HG03103 (cell line): ENCODE results near the gene FAM107B.
A peak's percentile ranks its signal among the peaks of the same experiment; 100 is the strongest.
"Not testable (repeated sequence)": the region's sequence is repeated elsewhere in the genome, so short reads cannot be mapped to it uniquely, and the experiment has no call there.

Experiments used
- ATAC-seq: cut with Tn5 transposase; IDR thresholded peaks from one replicate; pipeline ENCODE4 v1.9.1; 2021; ENCODE audit warnings: low read depth; ENCODE audit not compliant: unreplicated experiment

The FAM107B gene

DNA sequence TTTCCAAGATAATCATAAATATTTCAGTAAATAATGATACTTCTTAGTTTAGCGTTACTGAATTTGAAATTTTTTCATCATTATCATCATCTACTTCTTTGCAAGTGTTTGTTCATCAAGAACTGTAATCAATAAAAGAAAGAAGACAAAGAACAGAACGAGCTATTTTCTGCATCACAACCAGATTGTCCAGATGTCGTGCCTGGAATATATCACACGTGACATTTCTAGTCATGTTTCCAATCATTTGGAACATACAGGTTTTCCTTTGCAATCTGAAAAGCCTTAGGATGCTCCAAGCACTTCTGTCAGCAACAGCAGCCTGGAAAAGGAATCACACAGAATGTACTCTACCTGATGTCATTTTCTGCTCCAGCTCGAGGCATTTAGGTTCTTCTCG, 107.4 kb downstream of the FAM107B start:
- ATAC-seq: no peak

DNA sequence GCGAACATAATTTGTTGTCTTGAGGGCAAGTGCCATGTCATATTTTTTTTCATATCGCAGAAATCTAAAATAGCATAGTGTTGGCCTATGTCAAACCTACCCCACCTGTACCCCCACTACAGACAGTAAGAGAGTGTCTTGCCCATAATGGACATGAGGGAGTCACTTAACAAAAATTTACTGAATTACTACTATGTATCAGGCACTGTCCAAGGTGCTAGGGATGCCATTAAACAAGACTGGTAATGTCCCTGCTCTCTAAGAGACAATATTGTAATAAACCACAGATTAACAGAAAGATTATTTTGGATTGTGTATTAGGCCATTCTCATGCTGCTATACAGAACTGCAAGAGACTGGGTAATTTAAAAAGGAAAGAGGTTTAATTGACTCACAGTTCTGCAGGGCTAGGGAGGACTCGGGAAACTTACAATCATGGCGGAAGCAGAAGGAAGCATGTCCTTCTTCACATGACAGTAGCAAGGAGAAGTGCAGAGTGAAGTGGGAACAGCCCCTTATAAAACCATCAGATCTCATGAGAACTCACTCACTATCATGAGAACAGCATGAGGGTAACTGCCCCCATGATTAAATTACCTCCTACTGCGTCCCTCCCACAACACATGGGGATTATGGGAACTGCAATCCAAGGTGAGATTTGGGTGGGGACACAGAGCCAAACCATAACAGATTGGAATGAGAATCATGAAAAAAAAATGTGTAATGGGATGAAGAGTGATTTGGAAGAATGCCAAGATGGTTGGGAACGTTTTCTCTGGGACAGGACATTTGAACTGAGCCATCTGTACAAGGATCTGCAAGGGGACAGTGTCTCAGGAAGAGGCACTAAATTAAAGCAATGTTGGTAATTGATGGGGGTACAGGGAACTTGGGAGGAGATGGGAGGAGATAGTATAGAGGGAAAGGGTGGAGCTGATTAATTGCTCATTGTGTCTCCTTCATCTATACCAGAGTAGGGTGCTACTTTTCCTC, 108.5 kb downstream of the FAM107B start:
- ATAC-seq: no peak

DNA sequence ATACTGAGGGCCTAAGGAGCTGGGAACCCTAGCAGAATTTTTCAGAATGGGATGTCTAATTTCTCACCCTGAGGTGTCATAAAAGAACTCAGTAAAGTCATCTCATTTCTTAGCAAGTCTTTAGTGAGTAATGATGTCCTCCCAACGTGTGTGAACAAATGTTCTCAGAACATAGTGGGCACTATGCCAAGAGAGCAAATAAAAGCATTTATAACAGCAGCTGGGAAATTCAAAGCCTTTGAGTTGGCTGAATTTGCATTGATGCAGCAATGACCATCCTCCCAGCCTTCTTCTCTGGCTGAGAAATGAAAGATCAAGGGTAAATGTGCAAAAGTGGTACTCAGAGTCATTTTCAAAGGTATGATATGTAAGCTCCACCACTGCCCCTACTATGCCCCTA, 109.4 kb downstream of the FAM107B start:
- no peak for ATAC-seq

DNA sequence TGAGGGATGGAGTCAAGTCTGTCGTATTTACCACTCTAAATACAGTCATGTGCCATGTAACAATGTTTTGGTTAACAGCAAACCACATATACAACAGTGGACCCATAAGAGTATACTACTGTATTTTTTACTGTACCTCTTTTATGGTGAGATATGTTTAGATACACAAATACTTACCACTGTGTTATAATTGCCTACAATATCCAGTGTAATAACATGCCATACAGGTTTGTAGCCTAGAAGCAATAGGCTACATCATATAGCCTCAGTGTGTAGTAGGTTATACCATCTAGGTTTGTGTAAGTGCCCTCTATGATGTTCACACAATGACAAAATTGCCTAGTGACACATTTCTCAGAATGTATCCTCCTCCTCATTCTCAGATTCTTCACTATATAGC, 110.4 kb downstream of the FAM107B start:
- ATAC-seq: no peak

DNA sequence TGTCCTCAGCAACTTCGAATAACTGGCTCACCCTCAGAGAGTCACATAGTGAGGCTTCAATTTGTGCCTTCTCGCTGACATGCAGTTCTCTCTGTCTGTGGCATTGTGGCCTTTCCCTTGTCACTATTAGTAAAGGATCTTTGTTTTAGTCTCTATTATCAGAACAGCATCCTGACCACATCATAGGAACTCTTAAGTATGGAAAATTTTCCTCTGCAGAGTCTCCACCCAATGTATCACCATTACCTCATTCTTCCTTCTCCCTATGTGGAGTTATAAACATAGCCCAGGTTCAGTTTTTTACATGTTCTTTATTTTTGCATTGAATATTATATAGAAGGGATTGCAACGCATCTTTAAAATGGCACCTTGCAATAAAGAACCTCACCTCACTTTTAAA, 112.9 kb downstream of the FAM107B start:
- ATAC-seq: no peak

DNA sequence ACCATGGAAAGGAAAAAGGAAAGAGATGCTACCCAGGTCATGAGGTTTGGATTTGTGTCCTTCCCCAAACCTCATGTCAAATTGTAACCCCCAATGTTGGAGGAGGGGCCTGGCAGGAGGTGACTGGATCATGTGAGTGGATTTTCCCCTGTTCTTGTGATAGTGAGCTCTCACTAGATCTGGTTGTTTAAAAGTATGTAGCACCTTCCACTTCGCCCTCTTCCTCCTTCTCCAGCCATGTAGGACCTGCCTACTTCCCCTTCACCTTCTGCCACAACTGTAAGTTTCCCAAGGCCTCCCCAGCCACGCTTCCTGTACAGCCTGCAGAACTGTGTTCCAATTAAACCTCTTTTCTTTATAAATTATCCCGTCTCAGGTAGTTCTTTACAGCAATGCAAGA, 113.9 kb downstream of the FAM107B start:
- ATAC-seq: no peak

DNA sequence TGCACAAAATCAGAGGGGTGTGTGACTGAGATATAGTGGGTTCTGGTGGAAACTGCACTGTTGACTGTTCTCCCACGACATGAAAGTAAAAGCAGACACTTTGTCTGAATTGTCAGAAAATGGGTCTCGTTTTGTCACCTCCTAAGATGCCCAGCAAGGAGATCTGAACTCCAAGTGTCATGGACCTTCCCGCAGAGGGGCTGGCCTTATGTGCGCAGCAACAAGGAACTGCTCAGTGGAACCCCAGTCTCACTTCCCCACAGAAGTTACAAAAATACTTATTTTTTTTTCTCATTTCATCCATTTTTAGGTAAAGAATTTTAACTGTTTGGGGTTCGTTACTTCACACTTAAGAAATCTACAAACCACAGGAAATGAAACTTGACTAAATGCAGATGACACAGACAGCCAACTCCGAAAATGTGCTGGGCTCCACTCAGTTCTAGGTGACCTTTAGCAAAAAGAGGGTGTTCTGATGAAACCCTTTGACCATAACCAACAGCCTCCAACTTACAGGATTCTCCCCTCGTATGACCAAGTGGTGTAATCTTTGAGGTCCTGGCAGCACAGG, 115.0 kb downstream of the FAM107B start:
- peak; percentile 74 for ATAC-seq

DNA sequence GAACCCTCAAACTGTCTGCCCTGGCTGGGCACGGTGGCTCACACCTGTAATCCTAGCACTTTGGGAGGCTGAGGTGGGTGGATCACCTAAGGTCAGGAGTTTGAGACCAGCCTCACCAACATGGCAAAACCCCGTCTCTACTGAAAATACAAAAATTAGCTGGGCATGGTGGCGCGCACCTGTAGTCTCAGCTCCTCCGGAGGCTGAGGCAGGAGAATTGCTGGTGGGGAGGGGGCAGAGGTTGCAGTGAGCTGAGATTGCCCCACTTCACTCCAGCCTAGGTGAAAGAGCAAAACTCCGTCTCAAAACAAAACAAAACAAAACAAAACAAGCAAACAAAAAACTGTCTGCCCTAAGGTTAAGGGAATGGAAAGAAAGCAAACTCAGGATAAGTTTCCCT, 115.6 kb downstream of the FAM107B start:
- ATAC-seq: not testable (repeated sequence)

DNA sequence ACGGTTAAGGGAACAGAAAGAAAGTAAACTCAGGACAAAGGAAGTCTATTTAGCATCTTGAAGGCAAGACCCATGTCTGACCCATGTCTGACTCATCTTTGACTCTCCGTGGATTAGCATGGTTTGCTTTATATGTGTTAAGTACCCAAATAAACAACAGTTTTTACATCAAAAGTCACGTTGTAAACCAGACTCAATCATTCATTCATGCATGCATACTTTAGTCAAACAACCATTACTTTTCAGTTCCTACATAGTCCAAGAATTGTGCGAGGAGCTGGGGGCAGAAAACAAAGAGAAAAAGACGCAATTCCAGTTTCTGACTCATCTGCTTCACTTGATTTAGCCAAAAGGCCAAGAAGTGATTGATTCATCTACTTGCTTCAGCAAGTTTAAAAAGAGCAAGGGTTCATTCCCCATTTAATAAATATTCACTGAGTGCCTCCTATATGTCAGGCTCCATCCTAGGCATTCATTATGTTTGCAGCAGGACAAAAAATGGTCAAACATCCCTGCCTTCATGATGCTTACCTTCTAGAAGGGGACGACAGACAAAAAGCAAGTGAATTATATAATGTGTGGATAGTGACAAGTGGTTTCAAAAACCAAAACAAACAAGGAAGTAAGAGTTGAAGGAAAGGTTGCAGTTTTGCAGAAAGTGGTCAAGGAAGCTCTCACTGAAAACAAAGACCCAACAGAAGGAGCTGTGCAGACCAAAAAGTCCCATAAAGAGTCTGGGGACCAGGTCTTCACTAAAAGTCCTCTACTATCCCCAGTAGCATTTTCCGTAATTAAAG, 116.2 kb downstream of the FAM107B start:
- ATAC-seq: no peak

DNA sequence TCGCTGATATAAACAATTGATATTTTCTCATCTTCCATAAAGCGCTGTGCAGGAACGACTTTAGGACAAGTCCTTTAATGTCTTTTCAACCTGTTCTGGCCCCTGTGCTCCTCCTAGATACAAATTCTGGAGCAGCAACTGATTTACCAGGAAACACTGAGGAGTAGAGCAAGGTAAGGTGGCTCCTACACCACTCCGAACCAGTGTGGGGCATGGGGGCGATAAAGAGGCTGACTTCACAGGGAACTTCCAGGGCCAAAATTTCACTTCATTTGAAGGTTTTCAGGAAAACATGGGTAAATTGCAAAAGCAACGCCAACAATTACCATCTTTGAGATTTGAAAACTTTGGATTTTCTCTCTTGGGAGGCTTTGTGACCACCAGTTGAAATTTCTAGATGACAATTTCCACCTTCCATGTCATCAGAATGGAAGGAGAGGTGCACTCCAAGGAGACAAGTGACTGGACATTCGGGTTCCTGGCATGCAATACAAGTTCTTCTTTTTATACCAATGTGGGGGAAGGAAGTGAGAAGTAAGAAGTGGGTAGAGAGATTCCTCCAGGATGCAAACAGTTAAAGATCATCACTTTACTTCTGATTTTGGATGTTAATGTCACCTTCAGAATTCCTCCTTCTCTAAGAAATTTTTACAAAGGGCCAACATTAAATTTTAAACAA, 118.5 kb downstream of the FAM107B start:
- no peak for ATAC-seq

DNA sequence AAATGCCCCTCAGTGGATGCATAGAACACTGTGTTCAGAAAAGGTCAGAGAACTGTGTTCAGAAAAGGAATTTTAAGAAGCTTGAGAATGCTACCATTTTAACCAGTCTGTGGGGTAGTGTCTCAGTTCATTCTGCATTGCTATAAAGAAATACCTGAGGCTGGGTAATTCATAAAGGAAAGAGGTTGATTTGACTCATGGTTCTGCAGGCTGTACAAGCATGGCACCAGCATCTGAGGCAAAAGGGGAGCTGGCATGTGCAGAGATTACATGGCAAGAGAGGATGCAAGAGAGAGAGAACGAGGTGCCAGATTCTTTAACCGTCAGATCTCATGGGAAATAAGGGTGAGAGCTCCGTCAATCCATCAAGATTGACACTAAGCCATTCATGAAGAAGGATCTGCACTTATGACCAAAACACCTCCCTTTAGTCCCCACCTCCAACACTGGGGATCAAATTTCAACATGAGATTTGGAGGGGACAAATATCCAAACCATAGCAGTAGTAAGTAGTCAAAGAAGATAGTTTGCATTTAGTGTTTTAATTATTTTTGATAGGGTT, 119.8 kb downstream of the FAM107B start:
- ATAC-seq: no peak

DNA sequence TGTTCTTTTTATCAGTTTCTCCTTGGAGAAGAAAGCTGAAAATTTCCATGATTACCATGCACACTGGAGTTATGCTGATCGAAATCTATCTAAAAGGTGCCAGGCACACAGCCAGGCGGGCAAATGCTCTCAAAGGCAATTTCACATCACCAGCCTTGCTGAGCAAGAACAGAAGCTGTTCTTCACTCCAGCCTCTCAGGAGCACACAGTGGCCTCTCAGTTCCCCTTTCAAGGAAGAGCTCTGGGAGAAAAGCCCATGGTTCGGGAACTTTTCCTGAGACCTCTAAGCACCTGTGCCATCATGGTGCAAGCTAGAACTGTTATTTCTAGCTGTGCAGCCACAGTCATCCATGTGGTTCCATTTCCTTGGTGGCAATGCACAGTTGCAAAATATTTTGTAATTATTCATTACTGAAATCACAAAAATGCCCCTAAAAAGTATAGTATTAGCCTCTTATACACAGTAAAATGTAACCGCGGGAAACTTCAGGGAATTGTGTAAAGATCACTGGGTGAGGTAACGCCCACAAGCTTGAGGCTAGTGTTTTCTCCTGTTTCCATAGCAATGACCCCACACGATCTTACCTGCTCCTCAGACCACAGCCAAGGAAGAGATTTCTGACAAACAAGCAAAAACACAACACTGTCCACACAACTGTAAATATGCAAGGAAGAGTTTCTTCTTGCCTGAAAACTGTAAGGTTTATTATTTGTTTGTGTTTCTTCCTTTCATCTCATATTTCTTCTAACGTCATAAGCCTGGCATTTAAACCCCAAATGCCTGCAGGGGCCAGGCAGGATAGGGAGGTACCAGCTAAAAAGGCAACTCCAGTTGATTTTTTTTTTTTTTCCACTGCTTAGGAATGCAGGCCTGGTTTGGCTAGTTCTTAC, 121.2 kb downstream of the FAM107B start:
- ATAC-seq: no peak

DNA sequence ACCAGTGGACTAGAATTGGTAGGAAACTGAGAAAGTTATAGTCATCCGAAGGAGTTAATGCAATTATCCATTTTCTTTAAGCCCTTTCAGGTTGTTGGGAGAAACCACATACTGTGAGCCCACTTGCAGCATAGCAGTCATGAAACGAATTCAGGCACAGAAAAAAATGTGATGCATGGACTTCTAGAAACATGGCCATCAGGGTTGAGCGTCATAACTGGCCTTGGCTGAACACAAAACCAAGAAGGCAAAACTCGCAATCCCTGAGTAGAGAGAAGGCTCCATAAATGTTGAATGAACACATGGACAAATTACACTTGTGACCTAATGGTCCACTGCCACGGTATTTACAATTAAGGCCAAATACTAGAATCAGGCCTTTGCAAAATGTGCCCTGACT, 121.9 kb downstream of the FAM107B start:
- ATAC-seq: no peak

DNA sequence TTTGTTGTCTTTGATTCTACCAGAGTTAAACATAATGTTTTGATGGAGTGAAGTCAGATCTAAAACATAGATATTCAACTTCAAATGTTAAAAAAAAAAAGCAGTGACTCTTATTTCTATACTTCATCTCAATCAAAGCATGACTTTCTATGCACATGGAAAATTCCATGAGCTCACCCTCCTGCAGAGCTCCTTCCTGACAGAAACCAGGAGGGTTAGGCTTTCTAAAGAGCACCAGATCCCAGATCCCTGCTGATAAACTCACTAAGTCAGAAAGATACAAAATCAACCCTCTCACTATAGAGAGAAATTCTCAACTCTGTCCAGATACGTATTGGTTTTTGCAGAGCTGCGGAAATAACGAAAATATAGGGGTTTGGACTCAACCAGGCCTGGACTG, 122.6 kb downstream of the FAM107B start:
- no peak for ATAC-seq

DNA sequence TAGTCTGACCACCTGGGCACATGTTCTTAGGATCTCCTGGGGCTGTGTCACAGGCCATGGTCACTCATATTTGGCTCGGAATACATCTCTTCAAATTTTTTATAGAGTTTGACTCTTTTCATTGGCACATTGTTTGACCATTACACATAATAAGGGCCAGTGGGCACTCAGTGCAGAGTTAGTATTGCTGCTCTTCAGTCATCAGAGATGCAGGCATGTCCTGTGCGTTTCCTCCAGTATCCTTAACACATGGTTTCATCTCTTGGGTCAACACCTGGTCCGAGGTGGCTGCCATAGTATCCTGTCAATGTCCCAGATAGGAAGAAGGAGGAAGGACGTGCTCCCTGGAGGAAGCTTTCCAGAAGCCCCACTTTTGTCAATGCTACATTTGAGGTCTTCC, 125.0 kb downstream of the FAM107B start:
- no peak for ATAC-seq

DNA sequence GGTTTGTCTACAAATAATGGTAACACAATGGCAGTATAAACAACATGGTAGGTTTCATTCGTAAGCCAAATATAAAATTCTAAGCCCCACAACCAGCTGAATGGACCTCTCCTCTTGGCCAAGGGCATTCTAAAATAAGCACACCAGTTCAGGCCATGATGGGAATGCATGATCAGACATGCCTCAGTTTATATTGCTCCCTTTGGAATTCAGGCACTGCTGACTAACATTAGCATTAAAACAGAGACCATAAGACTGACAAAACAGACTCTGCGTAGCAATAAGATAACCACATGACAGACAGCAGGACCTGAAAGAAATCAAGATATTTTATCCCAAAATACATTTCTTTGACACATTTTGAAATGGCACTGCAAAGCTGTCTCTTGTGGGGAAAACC, 125.8 kb downstream of the FAM107B start:
- no peak for ATAC-seq

DNA sequence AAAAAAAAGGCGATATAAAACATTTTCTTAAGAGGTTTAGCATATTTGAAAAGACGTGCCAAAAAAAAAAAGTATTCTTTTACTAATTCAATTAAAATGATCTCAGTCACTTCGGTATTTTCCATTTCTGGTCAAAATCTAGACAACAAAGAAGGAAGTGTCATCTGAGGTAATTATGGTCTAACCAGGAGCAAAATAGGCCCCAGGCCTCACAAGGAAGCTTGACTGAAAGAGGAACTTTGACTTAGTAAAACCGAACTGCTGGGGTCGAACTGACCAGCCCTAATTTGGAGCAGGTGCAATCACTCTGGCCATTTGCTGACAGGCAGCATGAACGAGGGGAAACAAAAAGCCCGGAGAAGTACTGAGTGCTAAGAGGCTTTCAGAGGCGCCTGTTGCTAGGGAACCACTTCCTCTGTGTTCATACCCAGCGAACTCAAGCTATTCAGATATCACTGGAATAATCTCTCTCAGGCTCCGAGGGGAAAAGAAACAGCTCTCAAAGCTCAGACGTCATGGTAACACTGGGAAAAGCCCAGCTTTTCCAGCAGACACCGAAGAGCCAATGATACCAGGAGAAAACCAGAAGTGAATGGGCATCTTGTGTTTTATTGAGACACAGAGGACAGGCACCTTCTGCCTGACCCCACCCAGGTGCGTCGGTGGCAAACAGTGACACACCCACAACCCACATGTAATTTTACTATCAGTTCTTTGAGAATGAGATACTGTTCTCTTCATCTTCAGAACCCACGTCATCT, 126.5 kb downstream of the FAM107B start:
- ATAC-seq: peak; percentile 95

DNA sequence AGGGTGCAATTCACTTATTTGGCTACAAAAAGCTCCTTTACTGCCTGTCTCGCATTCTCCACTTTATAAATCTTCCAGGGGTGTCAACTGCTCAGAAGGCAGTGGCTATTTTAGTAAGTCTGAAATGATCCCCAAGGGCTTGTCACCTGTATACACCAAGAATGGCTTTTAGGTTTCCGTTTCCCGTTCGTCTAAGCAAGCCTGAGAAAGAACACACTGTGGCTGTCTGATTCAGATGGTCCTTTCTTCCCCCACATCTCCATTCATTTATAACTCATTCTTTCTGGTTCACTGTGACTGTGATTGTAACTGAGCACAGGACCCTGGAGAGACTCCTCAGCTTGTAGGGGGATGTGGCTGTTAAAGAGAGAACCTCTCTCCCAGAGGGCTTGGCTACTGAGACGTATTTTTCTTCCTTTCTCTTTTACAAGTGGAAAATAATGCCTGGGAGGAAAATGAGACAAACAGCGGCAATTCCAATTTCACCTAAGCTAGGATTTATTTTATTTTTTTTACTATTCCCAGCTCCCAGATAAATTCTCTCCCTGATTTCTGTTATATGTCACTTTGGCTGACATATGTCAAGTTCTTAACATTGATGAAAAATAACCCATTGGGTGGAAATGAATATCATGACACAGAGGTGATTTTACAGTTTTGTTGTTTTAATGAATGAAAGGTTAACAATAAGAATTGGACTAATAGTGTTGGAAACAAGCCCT, 129.3 kb downstream of the FAM107B start:
- no peak for ATAC-seq
